ENCODE results near the gene MUC13. TPM values are rescaled to one million over a fixed set of nuclear protein-coding genes. Genes with fewer than 3 reads are reported as not detected.

MUC13 gene
- polyA plus RNA-seq, 2 of the 4 experiments (the other 2 are of a cell fraction), result 5.5 to 8.8 TPM

DNA sequence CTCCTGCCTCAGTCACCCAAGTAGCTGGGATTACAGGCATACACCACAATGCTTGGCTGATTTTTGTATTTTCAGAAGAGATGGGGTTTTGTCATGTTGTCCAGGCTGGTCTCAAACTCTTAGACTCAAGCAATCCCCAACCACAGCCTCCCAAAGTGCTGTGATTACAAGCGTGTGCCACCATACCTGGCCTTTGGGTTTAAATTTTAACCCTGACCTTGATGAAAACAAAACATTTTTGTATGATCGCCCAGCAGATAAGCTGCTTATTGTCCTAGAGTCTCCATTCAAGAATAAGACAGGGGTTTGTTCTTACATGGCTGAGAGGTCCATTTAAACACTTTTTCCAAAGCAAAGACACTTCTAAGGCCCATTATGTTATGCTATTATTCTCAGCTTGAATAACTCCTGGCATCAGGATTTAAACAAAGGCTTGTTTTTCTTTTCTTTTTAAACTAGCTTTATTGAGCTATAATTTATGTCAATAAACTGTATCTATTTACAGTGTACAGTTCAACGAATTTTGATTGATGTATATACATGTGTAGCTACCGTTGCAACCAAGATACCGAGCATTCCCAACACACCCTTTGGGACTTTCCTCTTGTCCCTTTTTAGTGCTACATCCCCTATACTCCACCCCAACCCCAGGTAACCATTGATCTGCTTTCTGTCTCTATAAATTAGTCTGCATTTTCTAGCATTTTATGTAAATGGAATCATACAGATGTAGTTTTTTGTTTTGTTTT lies 1.4 kb upstream of the MUC13 start:
- Histone ChIP-seq H3K9me3 (no peaks in the 10 kb centered on the region), H3K27ac (no peak overlapping the region), H3K4me1 (no peaks in the 10 kb centered on the region), H3K4me2 (no peak overlapping the region), H3K4me3 (no peak overlapping the region)
- CTCF ChIA-PET, result interaction anchor here (0.8 to 2.6 kb wide), 8 partner anchors 8 to 376 kb away, joined by 3 to 8 read pairs (median 4); no protein-coding TSS in a partner anchor
- TF ChIP-seq ESRRA (IDR thresholded peaks at IDR 0.05; ENCODE audit: borderline replicate concordance, low read length) (no peak), SREBF2 (IDR thresholded peaks at IDR 0.05) (no peak), CHD4 (IDR thresholded peaks at IDR 0.05; ENCODE audit: borderline replicate concordance) (no peak), GATA3 (IDR thresholded peaks at IDR 0.05; ENCODE audit: borderline replicate concordance) (no peak), NPAS2 (CRISPR knock-in tag; IDR thresholded peaks at IDR 0.05; ENCODE audit: borderline replicate concordance) (no peak), ZC3H11A (IDR thresholded peaks at IDR 0.05) (no peak), HOXB5 (CRISPR knock-in tag; IDR thresholded peaks at IDR 0.05) (no peak), RARB (CRISPR knock-in tag; IDR thresholded peaks at IDR 0.05) (no peak), PHF8 (IDR thresholded peaks at IDR 0.05; ENCODE audit: borderline replicate concordance, low read depth) (no peak), NFE2L2 (conservative IDR thresholded peaks at IDR 0.05; ENCODE audit: low read length) (no peak), CBX2 (IDR thresholded peaks at IDR 0.05; ENCODE audit: borderline replicate concordance, low read depth) (no peak), POLR2A (IDR thresholded peaks at IDR 0.05; ENCODE audit: low read length) (no peak), CEBPB (IDR thresholded peaks at IDR 0.05) (no peak), EHF (CRISPR knock-in tag; IDR thresholded peaks at IDR 0.05) (no peak)
- TF ChIP-seq, protein P1, sequence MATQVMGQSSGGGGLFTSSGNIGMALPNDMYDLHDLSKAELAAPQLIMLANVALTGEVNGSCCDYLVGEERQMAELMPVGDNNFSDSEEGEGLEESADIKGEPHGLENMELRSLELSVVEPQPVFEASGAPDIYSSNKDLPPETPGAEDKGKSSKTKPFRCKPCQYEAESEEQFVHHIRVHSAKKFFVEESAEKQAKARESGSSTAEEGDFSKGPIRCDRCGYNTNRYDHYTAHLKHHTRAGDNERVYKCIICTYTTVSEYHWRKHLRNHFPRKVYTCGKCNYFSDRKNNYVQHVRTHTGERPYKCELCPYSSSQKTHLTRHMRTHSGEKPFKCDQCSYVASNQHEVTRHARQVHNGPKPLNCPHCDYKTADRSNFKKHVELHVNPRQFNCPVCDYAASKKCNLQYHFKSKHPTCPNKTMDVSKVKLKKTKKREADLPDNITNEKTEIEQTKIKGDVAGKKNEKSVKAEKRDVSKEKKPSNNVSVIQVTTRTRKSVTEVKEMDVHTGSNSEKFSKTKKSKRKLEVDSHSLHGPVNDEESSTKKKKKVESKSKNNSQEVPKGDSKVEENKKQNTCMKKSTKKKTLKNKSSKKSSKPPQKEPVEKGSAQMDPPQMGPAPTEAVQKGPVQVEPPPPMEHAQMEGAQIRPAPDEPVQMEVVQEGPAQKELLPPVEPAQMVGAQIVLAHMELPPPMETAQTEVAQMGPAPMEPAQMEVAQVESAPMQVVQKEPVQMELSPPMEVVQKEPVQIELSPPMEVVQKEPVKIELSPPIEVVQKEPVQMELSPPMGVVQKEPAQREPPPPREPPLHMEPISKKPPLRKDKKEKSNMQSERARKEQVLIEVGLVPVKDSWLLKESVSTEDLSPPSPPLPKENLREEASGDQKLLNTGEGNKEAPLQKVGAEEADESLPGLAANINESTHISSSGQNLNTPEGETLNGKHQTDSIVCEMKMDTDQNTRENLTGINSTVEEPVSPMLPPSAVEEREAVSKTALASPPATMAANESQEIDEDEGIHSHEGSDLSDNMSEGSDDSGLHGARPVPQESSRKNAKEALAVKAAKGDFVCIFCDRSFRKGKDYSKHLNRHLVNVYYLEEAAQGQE (IDR thresholded peaks at IDR 0.05), result no peak
- TF ChIP-seq, protein P2, sequence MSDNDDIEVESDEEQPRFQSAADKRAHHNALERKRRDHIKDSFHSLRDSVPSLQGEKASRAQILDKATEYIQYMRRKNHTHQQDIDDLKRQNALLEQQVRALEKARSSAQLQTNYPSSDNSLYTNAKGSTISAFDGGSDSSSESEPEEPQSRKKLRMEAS (IDR thresholded peaks at IDR 0.05), result no peak
- POLR2A ChIA-PET, result no interaction called here
- FAIRE-seq (no peak), ATAC-seq (no peak), DNase-seq (ENCODE audit: low read depth in 1 of 2, low spot score in 1 of 2) (no peak)
- 63% methylated on average over 5 of the region's 5 CpGs for WGBS (ENCODE audit: missing lambda C conversion rate)

DNA sequence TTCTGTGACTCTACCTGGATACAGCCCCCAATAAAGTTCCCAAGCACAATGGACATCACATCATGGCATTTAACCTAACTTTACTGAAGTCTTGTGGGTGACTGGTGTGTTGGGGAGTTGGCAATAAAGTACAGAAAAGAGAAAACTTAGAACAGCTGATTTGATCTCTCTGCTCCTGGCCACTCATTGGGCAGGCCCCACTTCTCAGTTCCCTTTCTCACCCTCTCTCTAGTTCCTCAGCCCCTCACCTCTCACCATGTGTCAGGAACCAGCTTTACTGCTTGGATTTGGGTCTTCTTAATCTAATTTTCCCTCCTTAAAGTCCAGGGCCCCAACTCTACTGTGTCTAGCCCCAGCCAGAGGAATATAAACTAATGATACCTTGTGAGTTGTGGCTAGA lies 713 bp upstream of the MUC13 start:
- no peaks in the 10 kb centered on the region for H3K9me3 ChIP-seq
- ChIA-PET POLR2A (no interaction called here), CTCF (interaction anchor here (0.8 to 3.0 kb wide), 6 partner anchors 9 to 501 kb away, joined by 3 to 11 read pairs (median 4); no protein-coding TSS in a partner anchor)
- TF ChIP-seq NFE2L2 (conservative IDR thresholded peaks at IDR 0.05; ENCODE audit: low read length) (no peak), SMC3 (IDR thresholded peaks at IDR 0.05) (no peak), HOXB5 (CRISPR knock-in tag; IDR thresholded peaks at IDR 0.05) (no peak), CHD4 (IDR thresholded peaks at IDR 0.05; ENCODE audit: borderline replicate concordance) (no peak)
- TF ChIP-seq, protein P3, sequence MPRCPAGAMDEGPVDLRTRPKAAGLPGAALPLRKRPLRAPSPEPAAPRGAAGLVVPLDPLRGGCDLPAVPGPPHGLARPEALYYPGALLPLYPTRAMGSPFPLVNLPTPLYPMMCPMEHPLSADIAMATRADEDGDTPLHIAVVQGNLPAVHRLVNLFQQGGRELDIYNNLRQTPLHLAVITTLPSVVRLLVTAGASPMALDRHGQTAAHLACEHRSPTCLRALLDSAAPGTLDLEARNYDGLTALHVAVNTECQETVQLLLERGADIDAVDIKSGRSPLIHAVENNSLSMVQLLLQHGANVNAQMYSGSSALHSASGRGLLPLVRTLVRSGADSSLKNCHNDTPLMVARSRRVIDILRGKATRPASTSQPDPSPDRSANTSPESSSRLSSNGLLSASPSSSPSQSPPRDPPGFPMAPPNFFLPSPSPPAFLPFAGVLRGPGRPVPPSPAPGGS (IDR thresholded peaks at IDR 0.05), result no peak
- TF ChIP-seq, protein P4, sequence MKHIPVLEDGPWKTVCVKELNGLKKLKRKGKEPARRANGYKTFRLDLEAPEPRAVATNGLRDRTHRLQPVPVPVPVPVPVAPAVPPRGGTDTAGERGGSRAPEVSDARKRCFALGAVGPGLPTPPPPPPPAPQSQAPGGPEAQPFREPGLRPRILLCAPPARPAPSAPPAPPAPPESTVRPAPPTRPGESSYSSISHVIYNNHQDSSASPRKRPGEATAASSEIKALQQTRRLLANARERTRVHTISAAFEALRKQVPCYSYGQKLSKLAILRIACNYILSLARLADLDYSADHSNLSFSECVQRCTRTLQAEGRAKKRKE (CRISPR knock-in tag; IDR thresholded peaks at IDR 0.05; ENCODE audit: low read depth), result no peak
- no peak overlapping the region for H3K4me3 ChIP-seq
- FAIRE-seq, result no peak
- no peak overlapping the region for H3K27ac ChIP-seq
- no peaks in the 10 kb centered on the region for H3K4me1 ChIP-seq
- DNase-seq (ENCODE audit: low read depth in 1 of 2, low spot score in 1 of 2), result no peak
- no peak for ATAC-seq
- no peak overlapping the region for H3K4me2 ChIP-seq
